Keratinocyte (primary cell): ENCODE results near the gene PDE11A. TPM values are rescaled to one million over a fixed set of nuclear protein-coding genes. Genes with fewer than 3 reads are reported as not detected.

Experiments
- DNase-seq: peaks from one replicate; pipeline ENCODE4 v3.0.0-alpha.2; 2011; ENCODE audit warnings: low read depth, missing footprints, low spot score
- FAIRE-seq: peaks from 2 replicates; lab custom pipeline; 2011; peaks lifted over from hg19 to GRCh38; lab: Jason Lieb, UNC
- H2AFZ ChIP-seq: 2 replicates; pipeline ENCODE4 v1.6.0; 2012; ENCODE audit warnings: low read length, control low read depth, inconsistent platforms; ENCODE audit not compliant: control insufficient read depth
- H3K27ac ChIP-seq: 2 replicates; pipeline ENCODE4 v1.5.1; 2011; ENCODE audit warnings: low read length; ENCODE audit not compliant: control insufficient read depth, insufficient read depth
- H3K27me3 ChIP-seq: 3 replicates; pipeline ENCODE4 v1.6.0; 2011; ENCODE audit warnings: low read length; ENCODE audit not compliant: control insufficient read depth, insufficient read depth; ENCODE audit errors: extremely low read depth
- H3K36me3 ChIP-seq, 2 experiments: 2 replicates in 1 of 2; 3 replicates in 1 of 2; pipeline ENCODE4 v1.5.1; 2011; ENCODE audit warnings: low read length in 2 of 2, mild to moderate bottlenecking in 1 of 2; ENCODE audit not compliant: control insufficient read depth in 2 of 2, insufficient read depth in 2 of 2; ENCODE audit errors: extremely low read depth in 1 of 2
- H3K4me1 ChIP-seq: 3 replicates; pipeline ENCODE4 v1.5.1; 2011; ENCODE audit warnings: low read length; ENCODE audit not compliant: control insufficient read depth, insufficient read depth; ENCODE audit errors: extremely low read depth
- H3K4me2 ChIP-seq: 3 replicates; pipeline ENCODE4 v1.6.0; 2011; ENCODE audit warnings: low read depth, low read length; ENCODE audit not compliant: control insufficient read depth, insufficient read depth; ENCODE audit errors: extremely low read depth
- H3K4me3 ChIP-seq, 3 experiments: fragments of 200-600 bp in 1 of 3; sonication (generic) in 1 of 3; 2 replicates in 2 of 3; 3 replicates in 1 of 3; pipeline ENCODE4 v1.5.1; 2011 to 2016; ENCODE audit warnings: low read length in 3 of 3, mild to moderate bottlenecking in 3 of 3, control low read depth in 2 of 3, inconsistent platforms in 1 of 3, low read depth in 1 of 3, mixed read lengths in 1 of 3, mixed run types in 1 of 3, moderate library complexity in 1 of 3; ENCODE audit not compliant: control insufficient read depth in 2 of 3, insufficient read depth in 2 of 3; ENCODE audit errors: extremely low read depth in 1 of 3
- H3K79me2 ChIP-seq: 2 replicates; pipeline ENCODE4 v1.6.0; 2012; ENCODE audit warnings: low read length; ENCODE audit not compliant: control insufficient read depth, insufficient read depth
- H3K9ac ChIP-seq: 3 replicates; pipeline ENCODE4 v1.6.0; 2011; ENCODE audit warnings: low read length; ENCODE audit not compliant: control insufficient read depth, insufficient read depth; ENCODE audit errors: extremely low read depth
- H3K9me1 ChIP-seq: 3 replicates; pipeline ENCODE4 v1.6.0; 2011; ENCODE audit warnings: low read length; ENCODE audit not compliant: control insufficient read depth, insufficient read depth; ENCODE audit errors: extremely low read depth
- H3K9me3 ChIP-seq: 2 replicates; pipeline ENCODE4 v1.5.1; 2012; ENCODE audit warnings: low read depth, low read length; ENCODE audit not compliant: control insufficient read depth
- H4K20me1 ChIP-seq: 3 replicates; pipeline ENCODE4 v1.6.0; 2011; ENCODE audit warnings: low read length; ENCODE audit not compliant: control insufficient read depth, insufficient read depth; ENCODE audit errors: extremely low read depth
- CTCF ChIP-seq, 3 experiments: IDR thresholded peaks in 1 of 3; conservative IDR thresholded peaks in 1 of 3; optimal IDR thresholded peaks in 1 of 3; 2 replicates in 2 of 3; 3 replicates in 1 of 3; pipeline versions ENCODE3 to v1.5.1; 2011; ENCODE audit warnings: low read length in 3 of 3, mild to moderate bottlenecking in 3 of 3, moderate library complexity in 2 of 3, control low read depth in 1 of 3, inconsistent platforms in 1 of 3; ENCODE audit not compliant: insufficient read depth in 2 of 3; ENCODE audit errors: extremely low read depth in 1 of 3
- EZH2 ChIP-seq: IDR thresholded peaks from one replicate; pipeline ENCODE4 v1.6.1; 2012; ENCODE audit warnings: inconsistent platforms, mild to moderate bottlenecking, low read length, moderate library complexity
- dilution Hi-C: fragments of 300-500 bp; cut with MboI; formaldehyde crosslinking; loops from one replicate; pipeline ENCODE4 v1.7.0; 2020; ENCODE audit warnings: low sequenced_read_pairs; ENCODE audit not compliant: extremely low pct_ligation_motif_present
- polyA plus RNA-seq, 5 experiments: library from polyadenylated mRNA; depleted of rRNA in 3 of 5; stranded (reverse) in 3 of 5; stranded (forward) in 1 of 5; unstranded in 1 of 5; fragments of >200 nt; gene quantifications; 1 replicate in 1 of 5; 2 replicates in 3 of 5; 3 replicates in 1 of 5; pipeline versions ENCODE4 v1.2.1 to v1.2.3, GENCODE V29; 2011 to 2012; ENCODE audit warnings: missing spikeins in 2 of 5, low read depth in 1 of 5, low replicate concordance in 1 of 5

PDE11A gene
- polyA plus RNA-seq, 1 donor (not counting 4 experiments of a cell fraction or from before 2014, with no cell fraction given) = 0.01 TPM

DNA sequence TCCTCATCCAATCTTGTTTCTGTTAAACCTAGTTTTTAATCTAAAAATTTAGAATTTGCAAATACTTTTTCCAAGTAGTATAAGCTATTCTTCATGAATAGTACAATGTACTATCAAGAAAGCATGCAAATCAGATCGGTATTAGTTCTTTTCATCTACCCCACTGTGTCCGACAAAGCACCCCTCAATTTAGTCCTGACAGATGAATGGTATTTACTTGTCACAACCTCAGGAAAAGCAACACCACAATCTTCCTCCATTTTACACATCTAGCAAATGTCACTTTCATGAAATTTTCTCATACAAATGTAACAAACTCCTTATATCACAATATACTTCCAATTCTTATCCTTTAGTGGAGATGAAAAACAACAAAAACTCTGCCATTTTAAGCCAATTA, 163.8 kb downstream of the PDE11A start:
- peaks cover 21% of the 10 kb centered on the region for H3K4me1 ChIP-seq
- no peak overlapping the region for H3K9ac ChIP-seq
- DNase-seq = no peak
- no peaks in the 10 kb centered on the region for H3K36me3 ChIP-seq
- no peak overlapping the region for H2AFZ ChIP-seq
- no peaks in the 10 kb centered on the region for H3K79me2 ChIP-seq
- no peak for TF ChIP-seq EZH2
- no peak for TF ChIP-seq CTCF (optimal IDR thresholded peaks at IDR 0.05 in 1 of 3, IDR thresholded peaks at IDR 0.05 in 1 of 3, conservative IDR thresholded peaks at IDR 0.05 in 1 of 3; ENCODE audit: extremely low read depth in 1 of 3, insufficient read depth in 2 of 3, low read length in 3 of 3)
- FAIRE-seq = no peak
- no peaks in the 10 kb centered on the region for H4K20me1 ChIP-seq
- no peaks in the 10 kb centered on the region for H3K9me1 ChIP-seq
- no peak overlapping the region for H3K4me3 ChIP-seq
- dilution Hi-C loops = no loop called here
- H3K9me3 ChIP-seq = no peaks in the 10 kb centered on the region
- H3K27ac ChIP-seq = no peak overlapping the region
- no peak overlapping the region for H3K4me2 ChIP-seq
- H3K27me3 ChIP-seq = no peaks in the 10 kb centered on the region

GRCh38 chr2:177908182-177908581, 164.4 kb downstream of the PDE11A start:
- DNase-seq (no peak), FAIRE-seq (no peak)
- dilution Hi-C loops = no loop called here
- Histone ChIP-seq H3K9me3 (no peaks in the 10 kb centered on the region), H3K79me2 (no peaks in the 10 kb centered on the region), H3K4me3 (no peak overlapping the region), H3K9me1 (no peaks in the 10 kb centered on the region), H4K20me1 (no peaks in the 10 kb centered on the region), H3K4me1 (peaks cover 21% of the 10 kb centered on the region), H3K27me3 (no peaks in the 10 kb centered on the region), H3K4me2 (no peak overlapping the region), H3K36me3 (no peaks in the 10 kb centered on the region), H3K27ac (no peak overlapping the region), H3K9ac (no peak overlapping the region), H2AFZ (peak overlapping the region; percentile 3)
- no peak for TF ChIP-seq EZH2
- no peak for TF ChIP-seq CTCF (optimal IDR thresholded peaks at IDR 0.05 in 1 of 3, IDR thresholded peaks at IDR 0.05 in 1 of 3, conservative IDR thresholded peaks at IDR 0.05 in 1 of 3; ENCODE audit: extremely low read depth in 1 of 3, insufficient read depth in 2 of 3, low read length in 3 of 3)
